Stimulated activated CD4-positive, alpha-beta T cell treated with anti-CD3 and anti-CD28 coated beads, Interleukin-2, amount 100 ng/mL, for 48 hours (primary cell): ENCODE data around the gene SAMD3.
"Not testable (repeated sequence)": the region's sequence is repeated elsewhere in the genome, so short reads cannot be mapped to it uniquely, and the experiment has no call there.

ENCODE experiments used
- DNase-seq, 2 donors: peaks; one replicate each; pipeline ENCODE4 v3.0.0-alpha.2; 2020

SAMD3 gene

DNA sequence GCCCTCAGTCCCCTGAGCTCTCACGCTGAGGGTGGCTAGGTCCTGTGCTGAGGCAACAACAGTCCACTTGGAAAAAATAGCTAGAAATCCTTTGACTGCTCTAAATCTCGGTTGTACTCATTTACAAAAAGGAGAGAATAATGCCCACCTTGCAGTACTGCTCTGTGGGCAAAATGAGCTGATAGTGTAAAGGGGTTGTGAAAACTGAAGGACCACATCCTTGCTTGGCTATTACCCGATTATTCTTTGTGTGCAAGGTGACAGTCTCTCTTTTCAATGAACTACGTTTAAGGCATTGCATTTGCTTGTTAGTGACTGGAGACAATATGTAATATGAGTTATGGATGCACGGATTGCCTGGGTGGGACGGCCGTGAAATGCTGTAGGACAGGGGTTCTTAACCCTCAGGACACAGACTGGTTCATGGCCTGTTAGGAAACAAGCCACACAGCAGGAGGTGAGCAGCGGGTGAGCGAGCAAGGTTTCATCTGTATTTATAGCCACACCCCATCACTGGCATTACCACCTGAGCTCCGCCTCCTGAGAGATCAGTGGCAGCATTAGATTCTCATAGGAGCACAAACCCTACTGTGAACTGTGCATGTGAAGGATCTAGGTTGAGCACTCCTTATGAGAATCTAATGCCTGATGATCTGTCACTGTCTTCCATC, 14.6 kb downstream of the SAMD3 start:
- no peak for DNase-seq

DNA sequence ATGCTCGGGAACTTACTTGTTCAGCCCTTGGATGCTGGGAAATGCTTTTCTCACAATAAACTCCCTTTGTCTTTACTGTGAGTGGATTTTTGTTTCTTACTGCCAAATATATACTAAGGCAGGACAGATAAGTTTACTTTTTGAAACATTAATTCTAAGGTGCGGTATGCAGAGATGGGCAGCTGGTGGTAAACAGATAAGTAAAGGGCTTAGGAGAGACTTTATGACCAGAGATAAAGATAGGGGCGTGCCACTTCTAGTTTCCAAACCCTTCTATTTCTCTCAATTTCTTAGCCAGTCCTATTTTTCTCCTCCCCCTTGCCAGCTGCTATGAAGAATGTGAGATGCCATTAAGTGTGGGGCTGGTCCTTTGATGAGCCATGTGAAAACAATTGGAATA, 16.3 kb downstream of the SAMD3 start:
- no peak for DNase-seq

DNA sequence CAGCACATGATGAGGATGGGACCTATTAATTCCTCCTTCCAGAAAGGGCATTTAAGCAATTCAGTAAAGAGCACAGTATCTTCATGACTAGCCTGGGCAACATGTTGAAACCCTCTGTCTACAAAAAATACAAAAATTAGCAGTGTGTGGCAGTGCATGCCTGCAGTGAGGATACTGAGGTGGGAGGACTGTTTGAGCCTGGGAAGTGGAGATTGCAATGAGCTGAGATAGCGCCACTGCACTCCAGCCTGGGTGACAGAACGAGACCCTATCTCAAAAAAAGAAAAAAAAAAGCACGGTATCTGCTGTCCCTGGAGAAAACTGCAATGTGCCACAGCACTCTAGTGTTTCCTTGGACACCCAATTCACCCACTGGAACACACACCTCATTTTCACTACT, 18.4 kb downstream of the SAMD3 start:
- no peak for DNase-seq

DNA sequence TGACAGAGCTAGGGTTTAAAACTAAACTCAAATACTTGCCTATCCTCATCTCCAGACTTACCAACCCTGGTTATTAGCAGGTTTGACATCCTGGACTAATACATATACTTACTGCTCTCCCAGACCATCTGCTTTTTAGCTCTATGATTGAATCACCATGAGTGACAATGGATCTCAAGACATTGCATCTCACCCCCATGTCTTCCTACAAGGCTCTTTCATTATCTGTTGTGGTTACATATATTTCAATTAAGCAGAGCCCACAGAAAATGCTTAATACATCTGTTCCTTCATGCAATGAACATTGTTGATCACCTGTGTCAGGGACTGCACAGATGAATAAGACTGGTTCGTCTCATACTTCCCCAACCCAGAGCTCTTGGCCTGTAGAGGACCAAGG, 19.4 kb downstream of the SAMD3 start:
- no peak for DNase-seq

DNA sequence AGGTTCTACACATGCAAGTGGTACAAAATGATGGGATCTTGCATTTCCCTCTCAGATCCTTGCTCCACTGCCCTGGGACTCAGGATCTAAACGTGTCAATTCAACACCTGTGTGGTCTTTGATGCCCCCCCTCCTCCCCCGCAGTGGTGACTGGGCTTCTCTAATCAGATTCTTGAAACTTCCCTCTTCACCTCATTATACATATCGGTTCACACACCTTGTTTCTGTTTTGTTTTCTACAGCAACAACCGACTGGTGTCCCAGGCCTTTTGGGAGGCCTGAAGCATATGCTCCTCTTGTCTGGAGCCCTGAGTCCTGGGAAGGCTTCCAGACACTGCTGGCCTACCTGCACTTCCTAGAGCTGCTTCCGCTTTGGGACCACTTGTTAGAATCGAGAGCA, 20.0 kb downstream of the SAMD3 start:
- DNase-seq: no peak

DNA sequence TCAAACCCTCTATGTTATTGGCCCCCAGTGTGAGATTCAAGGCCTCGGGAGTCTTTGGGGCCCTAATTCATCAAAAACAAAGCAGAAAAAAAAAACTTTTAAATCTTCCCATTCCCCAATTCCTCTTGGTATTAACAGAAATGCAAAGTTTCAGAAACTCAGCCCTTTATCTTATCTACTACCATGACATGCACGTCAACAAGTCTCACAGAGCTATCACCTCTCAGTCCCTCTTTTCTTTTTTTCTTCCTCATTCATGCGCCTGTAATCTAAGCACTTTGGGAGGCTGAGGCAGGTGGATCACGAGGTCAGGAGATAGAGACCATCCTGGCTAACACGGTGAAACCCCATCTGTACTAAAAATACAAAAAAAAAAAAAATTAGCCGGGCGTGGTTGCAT, 22.7 kb downstream of the SAMD3 start:
- no peak for DNase-seq

DNA sequence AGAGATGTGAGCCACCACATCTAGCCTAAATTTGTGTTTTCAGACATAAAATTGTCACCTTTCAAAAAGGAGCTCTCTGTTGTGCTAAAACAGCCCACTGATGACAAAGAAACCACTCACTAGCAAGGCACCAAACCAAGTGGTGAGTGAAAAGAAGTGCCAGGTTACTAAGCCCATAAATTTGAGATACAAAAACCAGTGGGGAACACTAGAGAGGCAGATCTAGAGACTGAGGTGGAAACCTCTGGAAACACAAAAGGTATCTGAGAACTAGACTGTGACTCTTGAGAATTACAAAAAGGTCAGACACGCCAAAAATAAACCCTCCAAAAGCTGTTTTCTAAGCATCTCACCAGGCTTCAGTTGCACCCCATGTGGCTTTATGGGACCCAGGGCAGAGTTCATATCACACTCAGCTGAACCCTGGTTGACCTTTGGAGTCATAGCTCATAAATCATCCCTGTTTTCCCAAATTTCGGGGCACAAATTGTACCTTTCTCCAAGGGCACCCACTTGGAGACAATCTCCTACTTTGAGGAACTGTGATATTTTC, 24.2 kb downstream of the SAMD3 start:
- DNase-seq: no peak

DNA sequence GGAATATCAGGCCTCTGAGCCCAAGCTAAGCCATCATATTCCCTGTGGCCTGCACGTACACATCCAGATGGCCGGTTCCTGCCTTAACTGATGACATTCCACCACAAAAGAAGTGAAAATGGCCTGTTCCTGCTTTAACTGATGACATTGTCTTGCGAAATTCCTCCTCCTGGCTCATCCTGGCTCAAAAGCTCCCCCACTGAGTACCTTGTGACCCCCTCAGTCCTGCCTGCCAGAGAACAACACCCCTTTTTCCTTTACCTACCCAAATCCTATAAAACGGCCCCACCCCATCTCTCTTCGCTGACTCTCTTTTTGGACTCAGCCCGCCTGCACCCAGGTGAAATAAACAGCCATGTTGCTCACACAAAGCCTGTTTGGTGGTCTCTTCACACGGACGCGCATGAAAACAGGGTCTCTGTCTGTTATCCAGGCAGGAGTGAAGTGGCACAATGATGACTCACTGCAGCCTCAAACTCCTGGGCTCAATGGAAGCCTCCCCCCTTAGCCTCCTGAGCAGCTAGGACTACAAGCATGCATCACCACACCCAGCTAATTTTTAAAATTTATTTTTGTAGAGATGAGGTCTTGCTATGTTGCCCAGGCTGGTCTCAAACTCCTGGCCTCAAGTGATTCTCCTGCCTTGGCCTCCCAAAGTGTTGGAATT, 24.8 kb downstream of the SAMD3 start:
- DNase-seq: not testable (repeated sequence)

DNA sequence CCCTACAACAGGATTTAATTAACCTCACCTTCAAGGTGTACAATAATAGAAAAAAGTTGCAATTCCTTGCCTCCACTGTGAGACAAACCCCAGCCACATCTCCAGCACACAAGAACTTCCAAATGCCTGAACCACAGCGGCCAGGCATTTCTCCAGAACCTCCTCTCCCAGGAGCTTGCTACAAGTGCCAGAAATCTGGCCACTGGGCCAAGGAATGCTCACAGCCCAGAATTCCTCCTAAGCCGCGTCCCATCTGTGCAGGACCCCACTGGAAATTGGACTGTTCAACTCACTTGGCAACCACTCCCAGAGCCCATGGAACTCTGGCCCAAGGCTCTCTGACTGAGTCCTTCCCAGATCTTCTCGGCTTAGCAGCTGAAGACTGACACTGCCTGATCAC, 28.3 kb downstream of the SAMD3 start:
- not testable (repeated sequence) for DNase-seq

DNA sequence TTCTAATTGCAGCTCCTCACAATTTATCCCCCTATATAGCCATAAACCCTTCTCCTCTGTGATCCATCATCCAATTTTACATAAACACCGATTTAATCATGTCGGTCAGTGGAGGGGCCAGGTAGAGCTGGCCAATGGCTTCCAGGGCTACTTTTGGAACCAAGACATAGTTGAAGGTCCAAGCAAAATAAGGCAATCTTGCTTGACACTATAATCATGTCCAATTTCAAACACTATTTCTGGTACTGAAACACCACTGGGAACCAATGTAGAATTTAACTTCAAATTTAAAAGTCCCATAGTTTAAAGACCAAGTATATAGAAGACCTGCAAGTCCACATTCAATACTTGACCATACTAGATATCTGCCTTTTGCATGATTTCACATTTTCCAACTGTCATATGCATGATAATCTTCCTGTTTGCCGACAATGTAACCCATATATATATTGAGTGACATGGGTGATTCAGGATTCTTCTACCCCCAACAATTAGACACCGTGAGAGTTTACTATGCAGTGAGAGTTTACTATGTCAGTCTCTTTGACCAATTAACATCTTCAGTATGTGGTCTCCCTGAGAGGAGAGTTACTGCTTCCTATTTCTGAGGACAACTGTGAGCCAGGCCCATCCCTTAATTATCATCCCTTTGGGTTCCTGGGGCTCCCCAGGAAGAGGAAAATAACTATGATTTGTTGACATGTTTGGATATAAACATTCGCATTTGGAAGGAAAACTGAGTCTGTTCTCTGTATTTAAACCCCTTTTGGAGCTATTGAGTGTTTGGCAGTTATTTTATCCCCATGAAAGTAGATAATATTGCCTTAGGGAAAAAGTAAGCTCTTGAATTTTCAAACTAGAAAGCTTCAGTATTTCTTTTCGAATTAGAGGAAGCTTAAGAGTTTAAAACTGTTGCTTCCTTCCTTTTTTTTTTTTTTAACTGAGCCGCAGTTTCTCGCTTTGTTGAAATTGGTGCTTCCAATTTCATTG, 31.8 kb downstream of the SAMD3 start:
- DNase-seq: no peak

DNA sequence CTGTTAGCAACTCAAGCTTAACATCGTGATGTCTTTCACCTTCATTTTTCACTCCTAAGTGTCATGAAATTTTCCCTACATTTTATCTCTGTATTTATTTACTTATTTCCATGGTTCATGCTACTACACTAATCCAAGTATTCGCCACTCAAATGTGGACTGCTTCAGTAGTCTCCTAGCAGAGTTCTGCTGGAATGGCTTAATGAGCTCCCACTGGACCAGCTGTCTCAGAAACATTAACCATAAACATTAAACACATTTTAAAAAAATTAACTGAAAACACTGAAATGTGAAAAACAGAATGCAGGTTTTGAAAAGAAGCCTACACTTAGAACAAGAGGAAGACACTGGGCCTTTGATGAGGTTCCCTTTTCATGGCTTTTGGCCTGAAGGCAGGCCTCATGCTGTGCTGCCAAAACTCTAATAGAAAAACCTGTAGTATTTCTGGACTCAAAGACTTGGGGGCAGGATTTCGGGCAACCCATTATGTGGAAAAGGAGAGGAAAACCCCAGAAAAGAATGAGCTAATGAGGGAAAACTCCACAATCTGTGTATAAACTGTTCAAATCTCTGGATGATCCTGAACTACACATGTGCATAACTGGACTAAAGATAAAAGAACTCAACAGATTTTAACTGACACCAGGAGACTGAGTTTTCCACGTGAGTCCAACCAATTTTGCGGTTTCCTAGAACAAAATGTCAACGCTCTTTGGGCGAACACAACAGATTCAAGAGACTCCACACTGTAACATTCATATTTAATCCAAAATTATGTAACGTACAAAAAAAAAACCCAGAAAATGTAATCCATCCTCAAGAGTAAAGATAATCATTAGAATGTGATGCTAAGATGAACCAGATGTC, 33.0 kb downstream of the SAMD3 start:
- DNase-seq: no peak

DNA sequence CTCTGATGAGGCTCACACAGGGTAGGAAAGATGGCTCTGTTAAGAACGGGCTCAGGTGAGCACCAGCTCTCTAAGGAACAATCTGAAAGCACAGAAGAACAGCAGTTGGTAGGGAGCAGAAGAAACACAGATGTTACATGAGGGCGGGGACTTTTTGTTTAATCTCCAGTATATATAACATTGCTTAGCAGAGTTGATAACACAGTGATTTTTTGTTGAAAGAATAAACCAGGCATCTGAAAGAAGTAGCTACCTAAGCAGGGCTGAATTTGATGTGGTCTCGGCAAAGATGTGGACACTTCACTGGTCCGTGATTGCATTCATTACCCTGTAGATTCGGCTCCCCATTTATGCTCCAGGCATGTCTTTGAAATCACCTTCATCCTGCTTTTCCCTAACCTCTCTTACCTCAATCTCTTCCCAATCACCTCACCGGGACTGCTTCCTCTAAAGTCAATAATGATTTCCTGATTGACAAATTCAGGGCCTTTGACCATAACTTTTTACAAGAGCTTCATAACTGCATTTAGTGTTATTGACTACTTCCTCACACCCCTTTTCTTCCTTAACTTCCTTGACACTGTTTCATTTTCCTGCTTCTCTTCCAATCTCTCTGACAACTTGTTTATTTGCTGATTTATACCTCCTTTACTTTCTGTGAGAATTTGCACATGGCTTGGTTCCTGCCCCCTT, 34.4 kb downstream of the SAMD3 start:
- DNase-seq: no peak

DNA sequence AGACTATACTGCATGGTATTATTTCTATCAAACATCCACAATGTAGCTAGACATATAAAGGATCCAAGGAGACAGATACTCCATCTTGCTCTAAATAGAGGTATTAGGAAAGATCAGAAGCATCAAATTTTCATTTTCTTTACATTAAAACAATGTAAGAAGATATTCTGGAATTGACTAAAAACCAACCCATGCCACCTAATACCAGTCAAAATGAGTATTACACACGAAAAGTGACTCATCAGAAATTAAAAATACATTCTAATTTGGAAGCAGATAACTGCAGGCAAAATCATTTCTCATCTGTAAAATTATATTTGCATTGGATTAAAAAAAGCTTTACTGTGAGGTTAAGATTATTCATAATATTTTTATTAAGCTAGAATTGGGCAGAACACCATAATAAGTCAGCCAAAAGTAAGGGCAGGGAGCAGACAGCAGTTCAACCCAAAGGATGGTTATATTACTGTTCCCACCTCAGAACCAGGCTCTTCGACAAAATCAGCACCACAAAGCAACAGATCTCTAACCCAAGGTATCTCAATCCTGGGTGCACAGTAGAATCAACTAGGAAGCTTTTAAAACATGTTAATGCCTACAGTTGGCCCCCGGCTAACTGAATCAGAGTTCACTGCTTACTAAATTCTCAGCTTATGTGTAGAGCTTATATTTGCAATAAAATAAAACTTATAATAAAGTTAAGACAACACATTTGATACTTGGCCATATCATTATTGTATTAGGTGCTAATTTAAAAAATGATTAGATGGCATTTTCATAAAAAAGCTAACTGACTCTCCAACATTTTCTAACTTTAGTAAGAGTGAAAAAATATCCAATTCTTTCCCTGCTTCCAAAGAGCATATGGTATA, 35.2 kb downstream of the SAMD3 start:
- no peak for DNase-seq

DNA sequence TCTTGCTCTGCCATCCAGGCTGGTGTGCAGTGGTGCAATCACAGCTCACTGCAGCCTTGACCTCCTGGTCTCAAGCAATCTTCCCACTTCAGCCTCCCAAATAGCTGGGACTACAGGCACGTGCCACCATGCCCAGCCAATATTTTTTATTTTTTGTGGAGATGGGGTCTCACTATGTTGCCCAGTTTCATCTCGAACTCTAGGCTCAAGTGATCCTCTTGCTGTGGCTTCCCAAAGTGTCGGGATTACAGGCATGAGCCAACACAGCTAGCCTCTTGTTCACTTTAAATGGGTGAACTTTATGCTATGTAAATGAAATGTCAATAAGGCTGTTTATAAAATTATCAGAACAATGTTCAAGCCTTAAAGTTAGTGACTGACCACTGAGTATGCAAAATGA, 37.1 kb downstream of the SAMD3 start:
- DNase-seq: no peak

DNA sequence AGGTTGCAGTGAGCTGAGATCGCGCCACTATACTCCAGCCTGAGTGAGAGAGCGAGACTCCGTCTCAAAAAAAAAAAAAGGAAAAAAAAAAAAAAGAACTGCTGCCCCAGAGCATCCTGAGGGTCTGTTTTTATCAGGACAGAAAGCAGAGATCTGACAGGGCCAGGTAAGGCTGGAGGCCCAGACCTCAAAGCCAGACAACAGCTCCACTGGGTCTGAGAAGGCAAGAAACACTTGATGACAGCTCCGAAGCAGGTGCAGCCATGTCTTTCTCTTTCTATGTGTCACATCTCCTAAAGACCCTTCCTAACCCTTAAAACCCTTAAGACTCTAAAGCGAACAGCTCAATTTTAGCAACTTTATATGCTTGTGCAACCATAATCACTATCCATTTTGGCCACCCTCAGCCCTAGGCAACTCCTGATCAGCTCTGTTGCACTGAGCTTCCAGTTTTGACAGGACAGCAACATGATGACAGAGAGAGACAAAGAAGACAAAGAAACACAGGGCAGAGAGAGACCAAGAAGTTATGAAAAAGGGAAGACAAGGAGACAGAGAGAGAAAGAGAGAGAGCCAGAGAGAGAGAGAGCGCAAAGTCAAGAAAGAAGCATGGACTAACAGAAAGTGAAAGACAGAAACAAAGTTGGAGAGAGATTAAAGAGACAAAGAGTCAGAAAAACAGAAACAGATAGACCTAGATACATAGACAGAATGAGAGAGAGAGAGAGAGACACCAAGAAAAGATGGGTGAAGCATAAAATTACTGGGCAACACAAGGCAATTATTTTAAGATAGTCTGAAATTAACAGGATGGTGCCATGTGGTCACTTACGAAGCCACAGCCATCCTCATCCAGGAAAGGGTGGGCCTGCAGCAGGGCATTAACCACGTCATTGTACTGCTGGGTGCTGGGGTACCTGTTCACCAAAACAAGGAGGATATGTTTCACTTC, 39.2 kb downstream of the SAMD3 start:
- DNase-seq: no peak

DNA sequence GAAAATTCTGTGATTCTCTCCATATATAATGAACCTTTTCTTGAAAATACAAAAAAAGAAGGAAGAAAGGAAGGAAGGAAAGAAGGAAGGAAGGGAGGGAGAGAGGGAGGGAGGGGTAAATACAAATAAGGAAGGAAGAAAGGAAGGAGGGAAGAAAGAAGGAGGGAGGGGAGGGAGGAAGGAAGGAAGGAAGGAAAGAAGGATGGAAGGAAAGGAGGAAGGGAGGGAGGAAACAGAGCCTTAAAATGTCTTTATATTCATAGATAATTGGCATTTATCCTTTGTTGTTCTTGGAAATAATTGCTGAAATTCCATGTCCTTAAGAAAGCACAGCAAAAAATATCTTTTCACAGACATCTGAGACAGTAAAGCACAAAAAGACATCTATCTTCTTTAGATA, 40.3 kb downstream of the SAMD3 start:
- no peak for DNase-seq

DNA sequence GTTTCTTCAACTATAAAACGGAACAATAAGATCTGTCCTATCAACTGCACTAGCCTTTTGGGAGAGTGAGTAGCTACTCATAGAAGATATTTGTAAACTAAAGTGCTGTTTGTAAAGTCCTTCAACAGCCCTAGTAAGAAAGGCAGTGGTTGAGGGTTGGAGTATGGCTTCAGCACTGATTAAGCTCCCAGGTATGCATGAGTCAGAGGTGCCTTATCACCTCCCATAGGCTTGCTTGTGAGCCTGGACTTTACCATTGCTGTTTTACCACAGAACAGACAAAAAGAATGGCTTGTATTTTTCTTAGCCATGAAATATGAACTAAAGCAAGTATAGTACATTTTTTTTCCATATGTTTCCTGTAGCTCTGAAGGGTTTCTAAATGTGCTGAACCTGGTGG, 44.1 kb downstream of the SAMD3 start:
- no peak for DNase-seq

DNA sequence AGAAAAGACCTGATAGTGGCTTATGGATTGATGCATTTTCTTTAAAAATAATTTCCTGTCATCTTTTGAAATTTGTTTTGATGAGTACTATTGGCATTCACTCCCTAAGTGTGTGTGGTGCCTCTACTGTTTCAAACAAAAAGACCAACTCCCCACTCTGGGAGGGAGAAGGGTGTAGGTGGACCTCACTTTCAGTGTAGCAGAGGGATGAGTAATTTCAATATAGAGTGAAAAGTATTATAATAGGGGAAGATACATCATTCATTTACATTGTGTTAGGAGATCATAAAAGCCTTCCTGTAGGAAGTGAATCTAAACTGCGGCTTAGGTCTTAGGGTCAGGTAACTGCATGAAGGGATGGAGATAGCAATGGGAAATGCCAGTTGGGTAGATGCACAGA, 46.4 kb downstream of the SAMD3 start:
- DNase-seq: no peak

DNA sequence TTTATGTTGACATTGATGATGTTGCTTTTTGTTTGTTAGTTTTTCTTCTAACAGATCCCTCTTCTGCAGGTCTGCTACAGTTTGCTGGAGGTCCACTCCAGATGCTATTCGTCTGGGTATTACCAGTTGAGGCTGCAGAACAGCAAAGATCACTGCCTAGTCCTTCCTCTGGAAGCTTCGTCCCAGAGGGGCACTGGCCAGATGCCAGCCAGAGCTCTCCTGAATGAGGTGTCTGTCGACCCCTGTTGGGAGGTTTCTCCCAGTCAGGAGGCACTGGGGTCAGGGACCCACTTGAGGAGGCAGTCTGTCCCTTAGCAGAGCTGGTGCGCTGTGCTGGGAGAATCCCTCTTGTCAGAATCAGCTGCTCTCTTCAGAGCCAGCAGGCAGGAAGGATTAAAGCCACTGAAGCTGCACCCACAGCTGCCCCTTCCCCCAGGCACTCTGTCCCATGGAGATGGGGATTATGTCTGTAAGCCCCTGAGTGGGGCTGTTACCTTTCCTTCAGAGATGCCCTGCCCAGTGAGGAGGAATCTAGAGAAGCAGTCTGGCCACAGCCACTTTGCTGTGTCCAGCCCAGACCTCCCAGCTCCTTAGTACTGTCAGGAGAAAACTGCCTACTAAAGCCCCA, 49.3 kb downstream of the SAMD3 start:
- not testable (repeated sequence) for DNase-seq
